Measurements from ENCODE around the gene CTPS2.
"Not testable (repeated sequence)": the region's sequence is repeated elsewhere in the genome, so short reads cannot be mapped to it uniquely, and the experiment has no call there.

The CTPS2 gene

GRCh38 chrX:16610121-16610621 lies 102.3 kb downstream of the CTPS2 start:
- DNase-seq (ENCODE audit: low read depth in 2 of 3, low spot score in 2 of 3): no peak

GRCh38 chrX:16606142-16606720 lies 106.2 kb downstream of the CTPS2 start:
- DNase-seq (ENCODE audit: low read depth in 2 of 3, low spot score in 2 of 3): no peak

- no peak for DNase-seq (ENCODE audit: low read depth in 2 of 3, low spot score in 2 of 3)
Measured at GRCh38 chrX:16604337-16604736, 108.1 kb downstream of the CTPS2 start.

- DNase-seq (ENCODE audit: low read depth in 2 of 3, low spot score in 2 of 3): no peak
Measured at GRCh38 chrX:16603822-16604221, 108.6 kb downstream of the CTPS2 start.

- DNase-seq (ENCODE audit: low read depth in 2 of 3, low spot score in 2 of 3): not testable (repeated sequence)
Measured at GRCh38 chrX:16603235-16603634, 109.2 kb downstream of the CTPS2 start.

GRCh38 chrX:16601885-16602284 lies 110.6 kb downstream of the CTPS2 start:
- no peak for DNase-seq (ENCODE audit: low read depth in 2 of 3, low spot score in 2 of 3)

- DNase-seq (ENCODE audit: low read depth in 2 of 3, low spot score in 2 of 3): no peak
Measured at GRCh38 chrX:16594490-16594889, 118.0 kb downstream of the CTPS2 start.

- no peak for DNase-seq (ENCODE audit: low read depth in 2 of 3, low spot score in 2 of 3)
Measured at GRCh38 chrX:16593801-16594200, 118.7 kb downstream of the CTPS2 start.

- DNase-seq (ENCODE audit: low read depth in 2 of 3, low spot score in 2 of 3): no peak
Measured at GRCh38 chrX:16592194-16592770, 120.2 kb downstream of the CTPS2 start.

- DNase-seq (ENCODE audit: low read depth in 2 of 3, low spot score in 2 of 3): no peak
Measured at GRCh38 chrX:16589826-16590225, 122.6 kb downstream of the CTPS2 start.

- no peak for DNase-seq (ENCODE audit: low read depth in 2 of 3, low spot score in 2 of 3)
Measured at GRCh38 chrX:16589211-16589610, 123.3 kb downstream of the CTPS2 start.

GRCh38 chrX:16588266-16588665 lies 124.2 kb downstream of the CTPS2 start:
- DNase-seq (ENCODE audit: low read depth in 2 of 3, low spot score in 2 of 3): no peak

GRCh38 chrX:16587836-16588235 lies 124.6 kb downstream of the CTPS2 start:
- DNase-seq (ENCODE audit: low read depth in 2 of 3, low spot score in 2 of 3): no peak

- no peak for DNase-seq (ENCODE audit: low read depth in 2 of 3, low spot score in 2 of 3)
Measured at GRCh38 chrX:16586377-16587112, 125.9 kb downstream of the CTPS2 start.

- no peak for DNase-seq (ENCODE audit: low read depth in 2 of 3, low spot score in 2 of 3)
Measured at GRCh38 chrX:16585486-16586376, 126.7 kb downstream of the CTPS2 start.

- not testable (repeated sequence) for DNase-seq (ENCODE audit: low read depth in 2 of 3, low spot score in 2 of 3)
Measured at GRCh38 chrX:16580004-16580797, 132.3 kb downstream of the CTPS2 start.

- DNase-seq (ENCODE audit: low read depth in 2 of 3, low spot score in 2 of 3): no peak
Measured at GRCh38 chrX:16579517-16579916, 133.0 kb downstream of the CTPS2 start.

GRCh38 chrX:16578218-16578617 lies 134.3 kb downstream of the CTPS2 start:
- DNase-seq (ENCODE audit: low read depth in 2 of 3, low spot score in 2 of 3): no peak

- DNase-seq (ENCODE audit: low read depth in 2 of 3, low spot score in 2 of 3): no peak
Measured at GRCh38 chrX:16577483-16578029, 134.9 kb downstream of the CTPS2 start.

GRCh38 chrX:16575388-16575787 lies 137.1 kb downstream of the CTPS2 start:
- not testable (repeated sequence) for DNase-seq (ENCODE audit: low read depth in 2 of 3, low spot score in 2 of 3)

Data from activated CD8-positive, alpha-beta memory T cell treated with anti-CD3 and anti-CD28 coated beads for 48 hours (primary cell).